ENCODE data around the gene KDM5C.
"Not testable (repeated sequence)": the region's sequence is repeated elsewhere in the genome, so short reads cannot be mapped to it uniquely, and the experiment has no call there.

Gene KDM5C

GRCh38 chrX:53190363-53190960 is 34.5 kb downstream of the KDM5C start:
- no peaks in the 10 kb centered on the region for H3K9me3 Mint-ChIP-seq
- intact Hi-C loops (cut with micrococcal nuclease) = no loop called here
- peaks cover 51% of the 10 kb centered on the region for H3K36me3 Mint-ChIP-seq (ENCODE audit: low read depth)
- no peak overlapping the region for H3K4me3 Mint-ChIP-seq
- H3K27ac Mint-ChIP-seq = no peak overlapping the region
- H3K4me1 Mint-ChIP-seq (ENCODE audit: low read depth) = no peaks in the 10 kb centered on the region
- no peaks in the 10 kb centered on the region for H3K27me3 Mint-ChIP-seq

DNA sequence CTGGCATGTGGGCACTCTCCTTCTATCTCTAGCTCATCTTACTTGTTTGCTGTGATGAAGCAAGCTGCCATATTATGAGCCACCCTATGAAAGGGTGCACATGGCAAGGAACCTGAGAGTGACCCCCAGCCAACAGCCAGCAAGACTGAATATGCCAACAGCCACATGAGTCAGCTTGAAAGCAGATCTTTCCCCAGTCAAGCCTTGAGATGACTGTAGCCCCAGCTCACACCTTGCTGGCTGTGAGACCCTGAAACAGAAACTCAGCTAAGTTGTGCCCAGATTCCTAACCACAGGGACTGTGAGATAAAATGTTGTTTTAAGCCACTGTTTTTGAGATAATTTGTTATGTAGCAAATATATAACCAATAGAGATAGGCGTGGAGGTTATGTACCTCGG is 36.2 kb downstream of the KDM5C start:
- Mint-ChIP-seq H3K4me3 (no peak overlapping the region), H3K27me3 (no peaks in the 10 kb centered on the region), H3K36me3 (ENCODE audit: low read depth) (peaks cover 34% of the 10 kb centered on the region), H3K9me3 (no peaks in the 10 kb centered on the region), H3K4me1 (ENCODE audit: low read depth) (no peaks in the 10 kb centered on the region), H3K27ac (no peak overlapping the region)
- intact Hi-C loops (cut with micrococcal nuclease) = no loop called here

DNA sequence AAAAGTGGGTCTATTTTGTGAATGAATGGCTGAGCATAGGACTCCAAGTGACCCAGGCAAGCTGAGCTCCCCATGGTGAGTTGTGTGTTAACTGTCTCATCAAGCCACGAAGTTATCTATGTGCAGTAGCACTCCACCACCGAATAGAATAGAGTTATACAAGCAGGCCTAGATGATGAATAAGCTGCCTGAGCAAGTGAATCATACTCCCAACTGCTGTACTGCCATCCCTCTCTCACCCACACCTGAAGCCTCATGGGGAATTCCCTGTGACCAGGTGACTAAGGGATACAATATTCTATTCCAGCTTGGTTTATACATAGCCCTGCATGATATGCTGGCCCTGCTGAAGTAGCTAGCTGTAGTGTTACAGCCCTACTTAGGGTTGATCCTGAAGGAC is 38.7 kb downstream of the KDM5C start:
- Mint-ChIP-seq H3K36me3 (ENCODE audit: low read depth) (peaks cover 14% of the 10 kb centered on the region), H3K27ac (no peak overlapping the region), H3K4me3 (no peak overlapping the region), H3K9me3 (no peaks in the 10 kb centered on the region), H3K27me3 (no peaks in the 10 kb centered on the region), H3K4me1 (ENCODE audit: low read depth) (no peaks in the 10 kb centered on the region)
- intact Hi-C loops (cut with micrococcal nuclease) = no loop called here

DNA sequence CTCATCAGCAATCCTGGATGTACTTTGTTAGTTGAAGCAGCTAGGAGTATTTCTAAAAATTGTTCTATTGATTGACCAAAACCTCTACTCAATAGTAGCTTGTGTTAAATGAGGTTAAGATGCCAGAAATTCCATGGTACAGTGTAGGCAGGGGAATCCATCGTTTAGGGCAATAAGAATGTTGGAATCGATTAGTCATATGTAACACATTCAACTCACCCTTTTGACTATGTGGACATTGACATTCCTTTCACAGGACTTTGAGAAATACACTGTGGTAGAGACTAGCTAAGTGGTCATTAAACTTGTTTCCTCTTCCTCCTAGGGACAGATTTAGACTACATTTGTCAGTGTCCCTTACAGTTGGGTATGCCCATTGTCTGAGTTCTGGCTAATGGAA is 40.2 kb downstream of the KDM5C start:
- no peaks in the 10 kb centered on the region for H3K9me3 Mint-ChIP-seq
- no peak overlapping the region for H3K4me3 Mint-ChIP-seq
- peaks cover 5% of the 10 kb centered on the region for H3K36me3 Mint-ChIP-seq (ENCODE audit: low read depth)
- no peaks in the 10 kb centered on the region for H3K27me3 Mint-ChIP-seq
- no peak overlapping the region for H3K27ac Mint-ChIP-seq
- H3K4me1 Mint-ChIP-seq (ENCODE audit: low read depth) = no peaks in the 10 kb centered on the region
- intact Hi-C loops (cut with micrococcal nuclease) = no loop called here

- Mint-ChIP-seq H3K9me3 (peaks cover 7% of the 10 kb centered on the region), H3K27ac (no peak overlapping the region), H3K36me3 (ENCODE audit: low read depth) (peaks cover 10% of the 10 kb centered on the region), H3K4me3 (no peak overlapping the region), H3K4me1 (ENCODE audit: low read depth) (no peaks in the 10 kb centered on the region), H3K27me3 (no peaks in the 10 kb centered on the region)
- intact Hi-C loops (cut with micrococcal nuclease) = no loop called here
These were observed 53.7 kb downstream of the KDM5C start for GRCh38 chrX:53171356-53171755.

GRCh38 chrX:53166103-53166502 is 58.9 kb downstream of the KDM5C start:
- Mint-ChIP-seq H3K4me1 (ENCODE audit: low read depth) (no peaks in the 10 kb centered on the region), H3K36me3 (ENCODE audit: low read depth) (peaks cover 6% of the 10 kb centered on the region), H3K9me3 (no peaks in the 10 kb centered on the region), H3K27me3 (no peaks in the 10 kb centered on the region), H3K4me3 (no peak overlapping the region), H3K27ac (no peak overlapping the region)
- intact Hi-C loops (cut with micrococcal nuclease) = no loop called here

- intact Hi-C loops (cut with micrococcal nuclease); H3K4me1 Mint-ChIP-seq (ENCODE audit: low read depth); H3K27ac Mint-ChIP-seq; H3K36me3 Mint-ChIP-seq (ENCODE audit: low read depth); H3K4me3 Mint-ChIP-seq; H3K9me3 Mint-ChIP-seq; H3K27me3 Mint-ChIP-seq: not testable (repeated sequence)
These were observed 60.4 kb downstream of the KDM5C start for GRCh38 chrX:53164566-53164965.

GRCh38 chrX:53163436-53163835 is 61.6 kb downstream of the KDM5C start:
- Mint-ChIP-seq H3K9me3 (no peaks in the 10 kb centered on the region), H3K4me1 (ENCODE audit: low read depth) (no peaks in the 10 kb centered on the region), H3K27me3 (no peaks in the 10 kb centered on the region), H3K27ac (no peak overlapping the region), H3K4me3 (no peak overlapping the region), H3K36me3 (ENCODE audit: low read depth) (peaks cover 6% of the 10 kb centered on the region)
- intact Hi-C loops (cut with micrococcal nuclease) = no loop called here

DNA sequence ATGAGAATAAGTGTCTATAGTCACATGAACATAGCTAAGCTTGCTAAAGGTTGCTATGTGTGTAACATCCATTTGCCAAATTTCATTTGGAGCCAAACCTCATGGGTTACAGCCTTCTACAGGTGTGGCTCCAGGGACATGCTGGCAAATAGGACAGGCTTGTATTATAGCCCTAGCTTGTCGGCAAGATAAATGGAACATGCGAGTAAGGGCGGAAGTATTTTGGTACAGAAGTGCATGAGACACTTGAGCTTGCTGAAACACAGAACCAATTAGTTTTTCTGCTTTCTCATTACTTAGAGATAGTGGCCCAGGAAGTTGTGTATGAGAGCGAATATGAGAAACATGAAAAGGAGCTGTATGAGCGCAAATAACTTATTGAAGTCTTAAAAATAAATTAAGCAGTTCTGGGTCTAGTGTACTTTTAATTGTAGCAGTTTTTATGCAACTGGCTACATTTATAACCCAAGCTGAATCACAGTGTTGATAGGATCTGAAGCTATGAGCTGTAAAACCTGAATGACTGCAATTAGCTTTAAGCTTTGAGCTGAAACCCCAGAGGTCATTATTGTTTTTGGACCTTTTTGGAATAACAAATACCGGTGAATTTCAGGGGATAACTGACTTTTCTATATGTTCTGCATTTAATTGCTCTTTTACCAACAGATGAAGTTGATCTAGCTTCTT is 64.6 kb downstream of the KDM5C start:
- intact Hi-C loops (cut with micrococcal nuclease) = no loop called here
- H3K27me3 Mint-ChIP-seq = no peaks in the 10 kb centered on the region
- H3K9me3 Mint-ChIP-seq = no peaks in the 10 kb centered on the region
- H3K4me3 Mint-ChIP-seq = no peak overlapping the region
- H3K4me1 Mint-ChIP-seq (ENCODE audit: low read depth) = no peaks in the 10 kb centered on the region
- H3K27ac Mint-ChIP-seq = no peak overlapping the region
- H3K36me3 Mint-ChIP-seq (ENCODE audit: low read depth) = no peaks in the 10 kb centered on the region

GRCh38 chrX:53159184-53159583 is 65.8 kb downstream of the KDM5C start:
- Mint-ChIP-seq H3K27me3 (no peaks in the 10 kb centered on the region), H3K36me3 (ENCODE audit: low read depth) (no peaks in the 10 kb centered on the region), H3K4me1 (ENCODE audit: low read depth) (no peaks in the 10 kb centered on the region), H3K27ac (no peak overlapping the region), H3K4me3 (no peak overlapping the region), H3K9me3 (no peaks in the 10 kb centered on the region)
- intact Hi-C loops (cut with micrococcal nuclease) = no loop called here

- Mint-ChIP-seq H3K9me3 (no peaks in the 10 kb centered on the region), H3K4me1 (ENCODE audit: low read depth) (no peaks in the 10 kb centered on the region), H3K36me3 (ENCODE audit: low read depth) (peaks cover 6% of the 10 kb centered on the region), H3K27me3 (no peaks in the 10 kb centered on the region), H3K27ac (no peak overlapping the region), H3K4me3 (no peak overlapping the region)
- intact Hi-C loops (cut with micrococcal nuclease) = no loop called here
These were observed 68.8 kb downstream of the KDM5C start for GRCh38 chrX:53156207-53156596.

DNA sequence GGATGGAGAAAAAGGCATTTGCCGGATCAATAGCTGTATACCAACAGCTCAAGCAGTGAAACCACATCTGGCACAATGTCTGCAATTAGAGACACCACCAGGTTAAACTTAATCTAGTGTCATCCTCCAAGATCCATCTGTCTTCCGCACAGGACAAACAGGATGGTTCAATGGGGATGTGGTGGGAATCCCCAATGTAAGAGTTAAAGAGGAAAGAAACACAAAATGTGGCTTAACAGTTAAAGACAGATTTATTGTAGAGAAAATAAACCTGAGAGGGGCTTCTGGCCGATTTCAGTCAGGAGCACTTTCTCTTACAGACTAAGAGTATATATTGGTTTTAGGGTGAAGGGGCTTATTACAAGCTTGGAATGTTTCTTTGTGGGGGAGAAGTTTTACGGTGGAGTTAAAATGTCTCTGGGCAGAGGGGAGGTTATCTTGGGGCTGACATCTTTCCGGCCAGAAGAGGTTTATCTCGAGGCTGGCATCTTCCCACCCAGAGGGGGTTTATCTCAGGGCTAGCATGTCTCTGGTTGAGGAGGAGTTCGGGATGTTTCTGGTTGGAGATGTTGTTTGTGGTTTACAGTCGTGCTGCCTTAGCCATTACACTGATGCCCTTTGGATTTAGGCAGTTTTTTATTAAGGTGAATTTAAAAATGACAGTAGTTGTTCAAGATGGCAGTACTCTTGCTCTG is 69.3 kb downstream of the KDM5C start:
- Mint-ChIP-seq H3K9me3 (no peaks in the 10 kb centered on the region), H3K4me3 (no peak overlapping the region), H3K27me3 (no peaks in the 10 kb centered on the region), H3K4me1 (ENCODE audit: low read depth) (no peaks in the 10 kb centered on the region), H3K27ac (no peak overlapping the region), H3K36me3 (ENCODE audit: low read depth) (peaks cover 6% of the 10 kb centered on the region)
- intact Hi-C loops (cut with micrococcal nuclease) = no loop called here

- Mint-ChIP-seq H3K4me1 (ENCODE audit: low read depth) (no peaks in the 10 kb centered on the region), H3K27ac (no peak overlapping the region), H3K4me3 (no peak overlapping the region), H3K36me3 (ENCODE audit: low read depth) (peaks cover 6% of the 10 kb centered on the region), H3K9me3 (no peaks in the 10 kb centered on the region), H3K27me3 (no peaks in the 10 kb centered on the region)
- intact Hi-C loops (cut with micrococcal nuclease) = no loop called here
These were observed 71.4 kb downstream of the KDM5C start for GRCh38 chrX:53153581-53153980.

All from dendritic cell treated with granulocyte-macrophage colony-stimulating factor and Interleukin-4, amounts not matched to agents 40 ng/mL and 50 ng/mL, for 4 days (primary cell).